GM18520 (cell line): ENCODE data around the gene TMEM178B.
"Not testable (repeated sequence)": the region's sequence is repeated elsewhere in the genome, so short reads cannot be mapped to it uniquely, and the experiment has no call there.

Experiments used
- ATAC-seq: cut with Tn5 transposase; IDR thresholded peaks from one replicate; pipeline ENCODE4 v1.9.1; 2021; ENCODE audit not compliant: unreplicated experiment

The TMEM178B gene

GRCh38 chr7:141142058-141142457, 68.2 kb downstream of the TMEM178B start:
- no peak for ATAC-seq

- ATAC-seq = no peak
Observed at GRCh38 chr7:141144921-141145629, 71.2 kb downstream of the TMEM178B start.

GRCh38 chr7:141145630-141145982, 71.7 kb downstream of the TMEM178B start:
- no peak for ATAC-seq

GRCh38 chr7:141147482-141147881, 73.6 kb downstream of the TMEM178B start:
- no peak for ATAC-seq

- no peak for ATAC-seq
Observed at GRCh38 chr7:141150465-141150864, 76.6 kb downstream of the TMEM178B start.

- no peak for ATAC-seq
Observed at GRCh38 chr7:141151746-141152145, 77.9 kb downstream of the TMEM178B start.

GRCh38 chr7:141153231-141153630, 79.4 kb downstream of the TMEM178B start:
- no peak for ATAC-seq

GRCh38 chr7:141154131-141154732, 80.4 kb downstream of the TMEM178B start:
- ATAC-seq = no peak

- no peak for ATAC-seq
Observed at GRCh38 chr7:141156407-141156806, 82.5 kb downstream of the TMEM178B start.

- ATAC-seq = no peak
Observed at GRCh38 chr7:141157138-141157765, 83.4 kb downstream of the TMEM178B start.

GRCh38 chr7:141158561-141158960, 84.7 kb downstream of the TMEM178B start:
- no peak for ATAC-seq

- no peak for ATAC-seq
Observed at GRCh38 chr7:141160246-141160860, 86.5 kb downstream of the TMEM178B start.

- no peak for ATAC-seq
Observed at GRCh38 chr7:141161550-141162535, 88.0 kb downstream of the TMEM178B start.

GRCh38 chr7:141165521-141165920, 91.7 kb downstream of the TMEM178B start:
- ATAC-seq = no peak

- ATAC-seq = no peak
Observed at GRCh38 chr7:141166926-141167325, 93.1 kb downstream of the TMEM178B start.

GRCh38 chr7:141167381-141167964, 93.6 kb downstream of the TMEM178B start:
- no peak for ATAC-seq

GRCh38 chr7:141169157-141169556, 95.3 kb downstream of the TMEM178B start:
- not testable (repeated sequence) for ATAC-seq

- ATAC-seq = not testable (repeated sequence)
Observed at GRCh38 chr7:141175728-141176127, 101.9 kb downstream of the TMEM178B start.

- not testable (repeated sequence) for ATAC-seq
Observed at GRCh38 chr7:141177120-141177519, 103.3 kb downstream of the TMEM178B start.

- ATAC-seq = no peak
Observed at GRCh38 chr7:141178486-141179135, 104.7 kb downstream of the TMEM178B start.
